HG02973 (cell line): ENCODE measurements around the gene ZNF839.
"Not testable (repeated sequence)": the region's sequence is repeated elsewhere in the genome, so short reads cannot be mapped to it uniquely, and the experiment has no call there.

ENCODE experiments used
- ATAC-seq: cut with Tn5 transposase; IDR thresholded peaks from one replicate; pipeline ENCODE4 v1.9.1; 2021; ENCODE audit warnings: moderate library complexity; ENCODE audit not compliant: unreplicated experiment

The ZNF839 gene

DNA sequence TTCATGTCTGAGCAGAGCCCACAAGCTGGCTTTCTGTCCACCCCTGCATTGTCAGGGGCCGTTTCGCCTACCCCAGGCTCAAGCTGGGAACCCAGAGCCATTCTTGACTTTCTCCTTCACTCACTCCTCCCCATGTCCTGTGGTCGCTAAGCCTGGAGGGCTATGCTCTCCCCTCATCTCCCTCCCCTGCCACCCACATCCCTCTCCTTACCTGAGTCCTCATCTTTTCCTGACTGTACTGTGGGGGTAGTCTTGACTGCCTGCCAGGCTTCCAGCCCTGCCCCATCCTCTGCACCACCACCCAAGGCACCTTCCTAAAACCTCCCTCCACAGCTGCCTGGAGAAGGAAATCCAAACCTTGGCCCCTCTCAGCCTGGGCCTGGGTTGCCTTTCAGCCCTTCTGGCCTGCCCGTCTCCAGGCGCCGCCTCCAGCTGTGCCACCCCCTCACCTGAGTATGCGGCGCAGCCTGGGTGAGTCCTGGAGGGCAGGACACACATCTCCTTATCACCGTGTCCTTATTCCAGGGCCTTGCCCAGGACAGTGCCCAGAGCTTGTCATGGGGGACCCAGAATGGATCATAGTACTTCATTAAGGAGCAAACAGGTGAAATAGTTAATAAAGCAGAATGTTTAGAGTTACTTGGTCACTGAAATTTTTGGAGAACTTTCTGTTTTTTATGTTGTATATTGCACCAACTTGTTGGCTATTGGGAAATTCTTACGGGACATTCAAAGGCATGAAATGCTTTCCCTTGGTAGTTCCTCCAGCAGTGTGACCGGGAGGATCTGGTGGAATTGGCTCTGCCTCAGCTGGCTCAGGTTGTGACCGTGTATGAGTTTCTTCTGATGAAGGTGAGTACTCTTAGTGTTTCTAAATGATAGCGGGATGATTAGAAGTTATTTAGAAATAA, 14.5 kb downstream of the ZNF839 start:
- no peak for ATAC-seq

DNA sequence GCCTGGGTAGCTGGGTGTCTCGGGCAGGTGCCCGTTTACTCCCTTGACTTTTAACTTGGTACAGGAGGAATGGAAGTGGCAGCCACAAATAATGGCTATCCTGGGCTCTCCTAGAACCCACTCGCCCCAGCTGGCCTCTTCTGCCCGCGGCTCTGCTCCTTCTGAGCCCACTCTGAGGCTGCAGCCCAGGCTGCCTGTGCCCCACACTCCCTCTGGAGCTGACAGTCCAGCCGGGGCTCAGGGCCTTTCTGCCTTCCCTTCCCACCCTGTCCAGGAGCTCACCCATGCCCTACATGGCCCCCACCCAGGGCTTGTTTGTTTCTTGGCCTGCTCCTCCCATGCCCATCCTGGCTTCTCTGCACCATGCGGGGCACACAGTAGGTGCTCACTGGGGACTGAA, 15.6 kb downstream of the ZNF839 start:
- ATAC-seq, result no peak

DNA sequence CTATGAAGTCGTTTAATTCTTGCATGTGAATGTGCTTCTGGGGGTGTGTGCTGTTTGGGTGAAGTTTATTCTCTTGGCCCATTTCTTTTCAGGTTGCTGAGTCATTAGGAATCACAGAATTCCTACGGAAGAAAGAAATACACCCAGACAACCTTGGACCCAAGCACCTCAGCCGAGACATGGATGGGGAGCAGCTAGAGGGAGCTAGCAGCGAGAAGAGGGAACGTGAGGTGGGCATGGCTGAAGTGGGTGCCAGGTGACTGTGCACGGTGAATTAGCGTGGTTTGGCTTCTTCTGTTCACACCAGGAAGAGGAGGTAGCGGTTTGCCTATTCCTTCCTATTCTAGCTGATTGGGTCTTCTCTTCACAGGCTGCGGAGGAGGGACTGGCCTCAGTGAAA, 19.2 kb downstream of the ZNF839 start:
- ATAC-seq, result no peak

- ATAC-seq, result no peak
Measured at GRCh38 chr14:102341566-102341965, 22.0 kb downstream of the ZNF839 start.

DNA sequence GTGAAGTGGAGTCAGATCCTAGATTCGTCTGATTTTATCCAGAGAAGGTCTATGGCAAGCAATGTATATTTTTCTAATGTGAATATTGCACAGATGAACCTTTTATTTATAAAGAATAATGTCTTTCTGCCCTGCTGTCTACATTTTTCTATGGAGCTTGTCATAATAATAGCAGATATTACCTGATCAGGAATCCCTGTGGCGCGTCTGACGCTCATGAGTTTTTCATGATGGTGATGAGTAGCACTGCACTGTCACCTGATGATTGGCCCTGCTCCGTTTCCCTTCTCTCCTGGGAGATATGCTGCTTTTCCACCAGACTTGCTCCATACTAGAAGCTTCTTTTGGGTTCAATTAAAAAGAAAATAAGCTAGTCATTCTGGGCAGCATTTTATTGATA, 22.7 kb downstream of the ZNF839 start:
- ATAC-seq, result no peak

- no peak for ATAC-seq
Measured at GRCh38 chr14:102344084-102344483, 24.5 kb downstream of the ZNF839 start.

DNA sequence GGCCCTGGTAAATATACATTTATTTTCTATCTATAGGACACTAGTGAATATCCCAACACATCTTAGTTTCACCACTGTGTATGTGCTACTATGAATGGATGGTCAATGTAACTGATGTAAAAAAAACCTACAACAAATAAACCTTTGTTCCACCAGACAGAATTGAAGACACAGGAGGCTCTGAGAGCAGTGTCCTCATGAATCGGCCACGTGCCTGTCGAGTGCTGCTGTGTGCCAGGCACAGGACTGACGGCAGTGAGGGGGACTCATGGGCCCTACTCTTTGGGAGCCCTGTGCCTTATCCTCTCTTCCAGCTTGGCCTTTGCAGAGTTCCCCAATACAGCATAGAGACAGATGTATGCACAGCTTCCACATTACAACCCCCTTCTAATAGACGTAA, 24.9 kb downstream of the ZNF839 start:
- ATAC-seq, result no peak

GRCh38 chr14:102345232-102345631, 25.7 kb downstream of the ZNF839 start:
- no peak for ATAC-seq

- no peak for ATAC-seq
Measured at GRCh38 chr14:102346645-102347044, 27.1 kb downstream of the ZNF839 start.

GRCh38 chr14:102348376-102348775, 28.8 kb downstream of the ZNF839 start:
- no peak for ATAC-seq

GRCh38 chr14:102351023-102351422, 31.5 kb downstream of the ZNF839 start:
- ATAC-seq, result no peak

DNA sequence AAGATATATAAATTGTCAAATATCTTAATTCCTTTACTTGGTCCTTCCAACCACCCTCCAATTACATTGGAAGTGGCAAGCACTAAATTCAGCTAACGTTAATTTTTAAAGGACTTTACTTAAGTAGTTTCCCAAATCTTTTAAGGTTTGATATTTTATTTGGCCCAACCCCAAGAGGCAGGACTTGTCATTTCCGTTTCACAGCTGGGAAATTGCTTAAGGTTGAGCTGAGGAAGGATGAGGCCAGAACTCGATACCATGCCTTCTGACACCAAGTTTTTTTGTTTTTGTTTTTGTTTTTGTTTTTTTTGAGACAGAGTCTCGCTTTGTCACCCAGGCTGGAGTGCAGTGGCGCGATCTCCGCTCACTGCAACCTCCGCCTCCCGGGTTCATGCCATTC, 32.0 kb downstream of the ZNF839 start:
- ATAC-seq, result not testable (repeated sequence)

GRCh38 chr14:102352213-102352612, 32.7 kb downstream of the ZNF839 start:
- no peak for ATAC-seq

- ATAC-seq, result no peak
Measured at GRCh38 chr14:102353126-102353619, 33.6 kb downstream of the ZNF839 start.

DNA sequence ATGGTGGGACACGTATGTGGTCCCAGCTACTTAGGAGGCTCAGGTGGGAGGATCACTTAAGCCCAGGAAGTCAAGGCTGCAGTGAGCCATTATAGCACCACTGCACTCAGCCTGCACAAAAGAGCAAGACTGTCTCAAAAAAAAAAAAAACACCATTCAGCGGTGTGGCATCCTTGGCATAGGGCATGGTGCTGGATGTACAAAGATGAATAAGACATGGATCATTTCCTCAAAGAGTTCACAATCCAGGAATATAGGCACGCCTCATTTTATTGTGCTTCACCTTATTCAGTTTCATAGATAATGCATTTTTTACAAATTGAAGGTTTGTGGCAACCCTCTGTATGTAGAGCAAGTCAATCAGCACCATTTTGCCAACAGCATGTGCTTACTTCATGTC, 36.7 kb downstream of the ZNF839 start:
- ATAC-seq, result no peak

- ATAC-seq, result no peak
Measured at GRCh38 chr14:102359341-102359740, 39.8 kb downstream of the ZNF839 start.

DNA sequence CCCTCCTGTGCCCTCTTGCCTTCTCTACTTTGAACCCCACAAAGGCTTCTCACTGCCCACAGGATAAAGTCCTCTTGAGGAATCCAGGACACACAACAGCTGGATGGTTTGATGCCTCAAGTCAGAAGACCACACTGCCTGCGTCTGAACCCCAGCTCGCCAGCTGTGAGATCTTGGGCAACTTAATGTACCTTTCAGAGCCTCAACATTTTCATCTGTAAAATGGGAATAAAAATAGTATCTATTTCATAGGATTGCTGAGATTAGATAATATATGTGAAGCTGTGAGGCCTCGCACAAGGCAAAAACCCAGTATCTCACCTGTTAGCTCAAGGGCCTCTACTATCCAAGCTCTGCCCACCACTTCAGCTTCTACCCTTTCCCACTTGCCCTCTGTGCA, 40.8 kb downstream of the ZNF839 start:
- no peak for ATAC-seq

DNA sequence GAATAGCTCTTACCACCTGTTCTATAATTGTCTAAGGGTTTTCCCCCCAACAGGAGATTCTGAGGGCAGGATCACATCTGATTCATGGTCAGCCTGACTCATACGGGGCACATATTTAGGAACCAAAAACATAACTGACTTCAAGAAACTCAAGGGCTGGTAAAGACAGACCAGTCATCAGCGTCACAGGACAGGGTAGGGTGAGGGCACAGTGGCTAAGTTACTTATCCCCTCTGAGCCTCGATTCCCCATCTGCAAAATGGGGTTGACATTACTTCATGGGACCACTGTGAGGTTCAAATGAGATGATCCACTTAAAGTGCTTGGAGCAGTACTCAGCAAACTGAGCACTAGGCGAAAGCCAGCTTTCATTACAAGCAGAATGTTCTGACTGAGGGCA, 42.5 kb downstream of the ZNF839 start:
- ATAC-seq, result peak; percentile 35

DNA sequence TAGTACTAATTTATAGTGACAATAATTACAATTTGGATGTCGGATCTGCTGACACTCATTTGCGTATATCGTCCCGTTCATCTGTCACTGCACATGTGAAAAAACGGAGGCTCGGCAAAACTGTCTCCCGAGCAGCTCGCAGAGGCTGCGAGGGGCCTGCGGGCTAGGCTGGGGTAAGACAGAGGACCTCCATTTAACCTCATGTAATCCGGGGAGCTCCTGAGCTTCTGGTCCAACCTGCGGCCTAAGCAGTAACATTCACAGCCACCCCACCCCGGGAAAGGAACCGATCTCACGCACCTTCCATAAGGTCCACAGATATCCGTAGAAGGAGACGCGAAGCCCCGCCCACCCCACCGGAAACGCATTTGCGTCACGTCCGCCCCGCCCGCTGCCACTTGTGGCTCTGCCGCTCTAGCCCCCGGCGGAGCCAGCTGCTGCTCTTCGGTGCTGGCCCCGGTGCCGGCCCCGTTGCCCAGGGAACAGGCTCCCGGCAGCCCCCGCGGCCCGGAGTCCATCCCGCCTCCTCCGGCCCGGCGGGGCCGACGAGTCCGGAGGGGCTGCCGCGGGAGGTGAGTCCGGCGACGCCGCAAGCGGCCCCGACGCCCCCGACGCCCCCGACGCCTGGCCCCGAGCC, 43.1 kb downstream of the ZNF839 start, which contains the start of the genes CINP and TECPR2:
Gene CINP, minus strand, starts transcription at position 346 of the 637 bp plus-strand sequence. Its CDS starts 39 bp downstream, at position 307.
Gene TECPR2, plus strand, starts transcription at position 397 of the 637 bp plus-strand sequence. CDS start 13,781 bp downstream, outside the sequence.
- ATAC-seq, result peak; percentile 89

DNA sequence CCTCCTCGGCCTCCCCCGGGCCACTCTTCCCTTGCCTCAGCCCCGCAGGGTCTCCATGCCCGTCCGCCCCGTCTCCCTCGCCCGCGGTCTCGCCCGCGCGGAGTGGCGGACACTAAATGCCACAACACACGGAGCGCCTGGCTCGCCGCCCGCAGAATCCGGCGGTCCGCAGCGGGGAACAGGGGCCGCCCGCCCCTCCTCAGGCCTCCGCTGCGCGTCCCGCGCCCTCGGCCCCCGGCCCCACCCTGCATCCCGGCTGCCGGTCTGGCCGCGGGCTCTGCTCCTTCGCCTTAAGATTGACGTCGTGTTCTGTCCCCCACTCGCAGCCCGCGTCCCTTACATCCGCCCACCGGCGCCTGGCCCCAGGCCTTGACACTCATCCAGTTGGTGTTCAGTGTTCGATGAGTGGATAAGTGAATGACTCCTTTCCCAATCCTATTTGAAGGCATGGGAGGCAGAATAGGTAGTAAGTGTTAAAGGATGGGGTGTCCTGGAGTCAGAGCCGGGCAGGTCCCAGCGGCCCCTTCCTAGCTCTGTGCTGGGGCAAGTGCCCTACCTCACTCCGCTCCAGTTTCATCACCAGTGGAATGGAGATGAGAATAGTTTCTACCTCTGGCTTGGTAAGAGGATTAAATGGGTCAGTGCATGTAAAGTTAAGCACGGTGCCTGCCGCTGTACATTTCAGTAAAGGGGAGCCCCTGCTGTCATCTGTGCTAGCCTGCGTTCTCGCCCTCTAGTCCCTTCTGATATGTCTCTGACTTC, 43.8 kb downstream of the ZNF839 start:
- ATAC-seq, result peak; percentile 3

GRCh38 chr14:102370305-102370809, 50.8 kb downstream of the ZNF839 start:
- no peak for ATAC-seq
